Caki2 (cell line): ENCODE measurements around the gene ARMC9. TPM values are rescaled to one million over a fixed set of nuclear protein-coding genes. Genes with fewer than 3 reads are reported as not detected.
"Not testable (repeated sequence)": the region's sequence is repeated elsewhere in the genome, so short reads cannot be mapped to it uniquely, and the experiment has no call there.

ENCODE experiments used
- DNase-seq: peaks from one replicate; pipeline ENCODE4 v3.0.0-alpha.2; 2015; ENCODE audit warnings: low read depth
- in situ Hi-C: cut with HindIII; loops from 2 replicates; pipeline ENCODE4 v1.10.0; 2016; ENCODE audit warnings: low sequenced_read_pairs, low pct_unique_long_range_greater_than_20kb, mixed read lengths
- total RNA-seq: library from RNA; depleted of rRNA; stranded (reverse); fragments of >200 nt; shearing (Covaris generic); gene quantifications from 2 replicates; pipeline ENCODE4 v1.2.3, GENCODE V29; 2014; ENCODE audit warnings: low replicate concordance

ARMC9 gene
- total RNA-seq, 1 experiment from 2014 or later, result 39.8 TPM

DNA sequence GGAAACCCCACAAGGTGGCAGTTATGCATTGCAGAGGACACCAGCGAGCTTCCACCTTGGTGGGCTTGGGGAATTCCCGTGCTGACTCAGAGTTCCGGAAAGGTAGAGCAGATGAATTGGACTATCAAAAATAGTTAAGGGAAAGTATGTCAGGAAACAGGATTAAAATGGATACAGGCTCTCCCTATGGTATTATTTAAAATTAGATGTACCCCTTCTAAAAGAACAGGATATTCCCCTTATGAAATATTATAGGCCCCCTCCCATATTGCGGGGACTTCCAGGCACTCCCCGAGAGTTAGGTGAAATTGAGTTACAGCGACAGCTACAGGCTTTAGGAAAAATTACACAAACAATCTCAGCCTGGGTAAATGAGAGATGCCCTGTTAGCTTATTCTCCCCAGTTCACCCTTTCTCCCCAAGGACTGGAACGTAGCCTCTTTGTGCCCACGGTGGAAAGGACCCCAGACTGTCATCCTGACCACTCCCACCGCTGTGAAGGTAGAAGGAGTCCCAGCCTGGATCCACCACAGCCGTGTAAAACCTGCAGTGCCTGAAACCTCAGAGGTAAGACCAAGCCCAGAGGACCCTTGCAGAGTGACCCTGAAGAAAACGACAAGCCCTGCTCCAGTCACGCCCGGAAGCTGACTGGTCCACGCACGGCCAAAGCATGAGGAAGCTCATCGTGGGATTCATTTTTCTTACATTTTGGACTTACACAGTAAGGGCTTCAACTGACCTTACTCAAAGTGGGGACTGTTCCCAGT lies 207.4 kb downstream of the ARMC9 start:
- in situ Hi-C loops, result loop anchor here (25.0 kb wide), 1 partner anchor 318 kb away; no protein-coding TSS in a partner anchor
- peak; percentile 45 for DNase-seq

DNA sequence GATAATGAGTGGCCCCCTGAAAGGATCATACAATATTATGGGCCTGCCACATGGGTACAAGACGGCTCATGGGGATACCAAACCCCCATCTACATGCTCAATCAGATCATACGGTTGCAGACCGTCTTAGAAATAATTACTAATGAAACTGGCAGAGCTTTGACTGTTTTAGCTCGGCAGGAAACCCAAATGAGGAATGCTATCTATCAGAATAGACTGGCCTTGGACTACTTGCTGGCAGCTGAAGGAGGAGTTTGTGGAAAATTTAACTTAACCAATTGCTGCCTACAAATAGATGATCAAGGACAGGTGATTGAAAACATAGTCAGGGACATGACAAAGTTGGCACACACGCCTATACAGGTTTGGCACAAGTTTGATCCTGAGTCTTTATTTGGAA lies 209.3 kb downstream of the ARMC9 start:
- in situ Hi-C loops, result loop anchor here (25.0 kb wide), 1 partner anchor 320 kb away; no protein-coding TSS in a partner anchor
- not testable (repeated sequence) for DNase-seq

DNA sequence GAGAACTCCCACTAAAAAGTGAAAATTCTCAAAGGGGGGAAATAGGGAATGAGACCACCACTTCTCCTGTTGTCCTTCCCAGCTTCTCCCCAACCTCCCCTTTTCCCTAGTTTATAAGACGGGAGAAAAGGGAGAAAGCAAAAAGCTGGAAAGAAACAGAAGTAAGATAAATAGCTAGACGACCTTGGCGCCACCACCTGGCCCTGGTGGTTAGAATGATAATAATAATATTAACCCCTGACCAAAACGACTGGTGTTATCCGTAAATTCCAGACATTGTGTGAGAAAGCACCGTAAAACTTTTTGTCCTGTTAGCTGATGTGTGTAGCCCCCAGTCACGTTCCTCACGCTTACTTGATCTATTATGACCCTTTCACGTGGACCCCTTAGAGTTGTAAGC lies 209.9 kb downstream of the ARMC9 start:
- DNase-seq, result not testable (repeated sequence)
- in situ Hi-C loops, result loop anchor here (25.0 kb wide), 1 partner anchor 321 kb away; no protein-coding TSS in a partner anchor

DNA sequence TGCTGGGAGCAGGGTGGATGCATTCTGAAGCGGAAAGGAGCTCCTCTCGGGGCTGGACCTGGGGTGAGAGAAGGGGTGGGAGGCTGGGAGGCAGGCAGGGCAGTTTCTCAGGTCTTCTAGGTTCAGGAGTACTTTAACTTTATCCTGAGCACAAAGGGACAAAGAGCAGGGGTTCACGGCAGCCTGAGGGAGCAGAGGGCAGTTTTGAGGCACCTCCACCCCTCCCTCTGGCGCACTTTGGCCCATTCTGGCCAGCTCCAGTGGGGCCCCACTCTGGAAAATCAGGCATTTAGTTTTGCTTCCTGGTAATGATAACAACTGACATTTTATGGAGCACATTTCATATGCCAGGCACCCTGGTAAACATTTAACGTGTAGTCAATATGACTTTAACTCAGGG lies 211.3 kb downstream of the ARMC9 start:
- no peak for DNase-seq
- in situ Hi-C loops, result loop anchor here (25.0 kb wide), 1 partner anchor 322 kb away; no protein-coding TSS in a partner anchor

DNA sequence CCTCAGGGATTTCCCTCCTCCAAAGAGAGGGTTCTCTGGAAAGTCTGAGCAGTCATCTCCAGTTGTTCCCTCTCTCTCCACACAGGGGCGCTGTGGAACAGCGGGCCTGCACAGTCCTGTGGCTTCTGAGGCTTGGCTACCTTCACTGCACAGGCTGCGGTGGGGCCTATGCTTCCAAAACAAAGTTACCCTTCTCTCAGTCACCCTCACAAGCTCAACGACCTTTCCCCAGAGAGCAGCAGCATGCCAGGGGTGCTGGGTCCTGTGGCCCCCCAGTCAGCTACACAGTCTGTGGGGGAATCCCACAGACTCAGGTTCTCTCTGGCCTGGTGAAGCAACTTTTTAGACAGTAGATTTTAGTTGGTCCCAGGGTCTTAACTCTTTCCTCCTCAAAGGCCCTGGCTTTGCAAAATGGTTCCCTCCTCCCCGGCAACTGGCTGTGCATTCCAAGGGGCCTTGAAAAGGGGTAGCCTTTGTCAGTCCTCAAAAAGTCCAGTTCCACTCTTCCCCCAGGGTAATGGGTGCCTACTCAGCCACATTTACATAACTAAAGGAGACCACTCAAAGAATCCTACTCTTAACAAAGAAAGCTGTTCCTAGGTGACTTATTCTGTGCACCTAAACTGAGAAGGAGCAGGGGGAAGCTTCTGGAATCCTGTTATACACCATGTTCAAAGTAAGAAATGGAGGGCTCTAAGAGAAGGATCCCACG lies 212.0 kb downstream of the ARMC9 start:
- in situ Hi-C loops, result loop anchor here (25.0 kb wide), 1 partner anchor 323 kb away; no protein-coding TSS in a partner anchor
- DNase-seq, result no peak

DNA sequence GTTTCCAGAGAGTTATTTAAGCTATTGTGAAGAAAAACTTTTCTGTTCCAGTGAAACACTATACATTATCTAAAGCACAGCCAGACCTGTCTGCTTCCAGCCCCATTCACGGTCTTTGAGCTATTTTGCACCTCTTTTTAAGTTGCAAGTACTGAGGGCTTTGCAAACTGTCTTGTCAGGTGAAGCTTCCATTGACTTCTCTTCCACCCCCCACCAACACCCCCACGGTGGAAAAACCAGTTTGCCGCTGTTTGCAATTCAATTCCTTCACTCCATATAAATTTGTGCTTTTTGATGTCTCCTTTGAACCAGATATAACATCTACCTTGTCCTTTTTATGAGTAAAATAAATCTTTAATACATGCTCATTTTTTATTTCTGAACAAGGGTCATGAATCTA lies 212.8 kb downstream of the ARMC9 start:
- no peak for DNase-seq
- in situ Hi-C loops, result loop anchor here (25.0 kb wide), 1 partner anchor 324 kb away; no protein-coding TSS in a partner anchor

DNA sequence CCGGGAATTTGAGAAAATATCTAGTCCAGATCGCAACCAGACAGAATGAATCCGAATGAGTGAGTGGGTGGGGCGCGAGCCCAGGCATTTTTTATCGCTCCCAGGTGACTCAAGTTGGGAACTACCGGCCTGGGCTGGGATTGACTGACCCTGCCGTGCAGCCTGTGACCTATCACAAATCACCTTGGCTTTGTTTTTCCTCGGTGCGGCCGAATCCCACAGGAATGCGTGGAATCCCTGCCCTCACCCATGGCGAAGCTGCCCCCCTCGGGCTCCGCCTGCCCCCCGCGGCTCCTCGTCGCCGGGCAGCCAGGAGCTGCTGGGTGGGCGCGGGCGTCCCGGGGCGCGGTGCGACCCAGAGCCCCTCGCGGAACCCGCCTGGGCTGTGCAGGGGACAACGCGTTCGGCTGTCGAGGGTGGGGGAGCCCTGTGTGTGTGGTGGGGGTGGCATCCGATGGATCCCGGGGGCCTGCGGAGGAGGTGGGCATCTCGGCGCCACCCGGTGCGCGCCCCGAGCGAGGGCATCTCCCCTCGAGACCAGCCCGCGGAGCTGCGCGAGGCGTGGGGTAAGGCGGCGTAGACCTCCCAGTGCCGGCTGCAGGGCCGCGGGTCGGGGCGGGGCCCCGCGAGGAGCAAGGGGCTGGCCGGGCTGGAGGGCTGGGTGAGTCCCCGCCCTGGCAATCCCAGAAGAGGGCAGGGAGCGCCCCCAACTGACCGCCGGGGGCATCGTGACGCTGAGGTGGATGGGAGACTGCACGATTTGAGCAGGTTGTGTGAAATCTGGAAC lies 213.6 kb downstream of the ARMC9 start:
- in situ Hi-C loops, result loop anchor here (25.0 kb wide), 1 partner anchor 325 kb away; no protein-coding TSS in a partner anchor
- DNase-seq, result peak; percentile 86

DNA sequence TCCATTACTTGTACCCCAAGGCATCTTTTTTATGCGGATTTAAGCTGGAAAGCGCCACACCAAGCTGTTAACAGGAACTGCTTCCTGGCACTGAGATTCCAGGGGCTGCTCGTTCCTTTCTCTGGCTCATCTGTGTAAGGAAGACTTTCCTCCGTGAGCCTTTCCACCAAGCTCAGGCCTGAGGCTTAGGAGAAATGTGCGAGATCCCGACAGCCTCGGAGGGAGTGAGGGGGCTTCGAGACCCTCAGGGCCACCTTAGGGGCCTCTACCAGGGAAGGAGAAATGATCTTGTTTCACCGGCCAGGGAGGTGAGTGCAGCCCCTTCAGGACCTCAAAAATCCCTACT lies 214.2 kb downstream of the ARMC9 start:
- in situ Hi-C loops, result loop anchor here (25.0 kb wide), 1 partner anchor 325 kb away; no protein-coding TSS in a partner anchor
- DNase-seq, result no peak

DNA sequence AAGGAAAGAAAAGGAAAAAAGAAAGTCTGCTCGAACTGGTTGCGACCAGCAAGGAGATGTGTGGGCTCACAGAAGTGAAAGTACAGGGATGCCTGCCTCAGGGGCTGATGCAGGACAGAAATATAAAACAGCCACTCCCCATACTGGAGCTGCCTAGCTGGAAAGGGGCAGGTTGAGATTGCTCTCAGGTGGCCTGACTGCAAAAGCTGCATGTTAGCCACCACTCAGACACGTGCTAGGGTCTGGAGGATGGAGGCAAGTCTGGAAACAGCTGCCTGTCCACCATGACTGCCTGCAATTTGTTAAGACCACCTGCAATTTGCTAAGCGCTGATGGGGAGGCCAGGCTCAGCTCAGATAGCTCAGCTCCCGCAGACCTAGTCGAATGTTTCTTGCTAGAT lies 215.0 kb downstream of the ARMC9 start:
- in situ Hi-C loops, result loop anchor here (25.0 kb wide), 1 partner anchor 326 kb away; no protein-coding TSS in a partner anchor
- DNase-seq, result no peak

DNA sequence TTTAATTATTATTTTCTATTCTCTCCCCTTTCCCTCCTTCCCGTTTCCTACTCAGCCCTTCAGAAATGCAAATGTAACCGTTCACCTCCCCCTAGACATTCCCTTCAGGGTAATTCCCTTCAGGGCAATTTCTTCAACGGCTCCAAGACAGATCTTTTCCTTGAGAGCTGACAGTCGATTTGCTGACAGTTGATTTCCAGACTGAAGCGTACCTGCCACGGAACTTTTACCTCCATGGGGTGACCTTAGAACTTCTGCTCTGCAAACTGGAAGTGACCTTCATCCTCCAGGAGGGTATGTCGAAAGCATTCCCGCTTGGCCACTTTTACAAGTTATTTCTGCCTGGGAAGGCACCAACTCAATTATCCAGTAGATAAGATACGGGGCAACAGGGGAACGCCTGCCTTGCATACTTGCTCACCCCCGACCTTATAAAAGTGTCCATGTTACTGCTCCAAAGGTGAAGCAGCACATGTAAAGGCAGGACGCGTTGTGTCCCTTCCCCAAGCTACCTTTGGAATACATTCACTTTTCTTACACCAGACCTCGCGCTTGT lies 215.6 kb downstream of the ARMC9 start:
- in situ Hi-C loops, result loop anchor here (25.0 kb wide), 1 partner anchor 327 kb away; no protein-coding TSS in a partner anchor
- DNase-seq, result no peak

DNA sequence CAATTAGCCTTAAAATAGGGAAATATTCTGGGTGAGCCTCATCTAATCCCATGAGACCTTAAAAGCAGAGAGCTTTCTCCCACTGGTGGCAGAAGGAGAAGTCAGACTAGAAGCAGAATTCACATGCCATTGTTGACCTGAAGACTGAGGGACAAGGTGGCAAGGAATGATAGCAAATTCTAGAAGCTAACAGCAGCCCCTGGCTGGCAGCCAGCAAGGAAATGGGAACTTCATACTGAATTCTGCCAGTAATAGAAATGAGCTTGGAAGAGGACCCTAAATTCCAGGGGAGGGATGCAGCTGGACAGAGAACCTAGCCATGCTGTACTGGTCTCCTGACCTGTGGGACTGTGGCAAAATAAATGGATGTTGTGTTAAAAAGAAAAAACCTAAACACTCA lies 216.6 kb downstream of the ARMC9 start:
- in situ Hi-C loops, result loop anchor here (25.0 kb wide), 1 partner anchor 328 kb away; no protein-coding TSS in a partner anchor
- no peak for DNase-seq

DNA sequence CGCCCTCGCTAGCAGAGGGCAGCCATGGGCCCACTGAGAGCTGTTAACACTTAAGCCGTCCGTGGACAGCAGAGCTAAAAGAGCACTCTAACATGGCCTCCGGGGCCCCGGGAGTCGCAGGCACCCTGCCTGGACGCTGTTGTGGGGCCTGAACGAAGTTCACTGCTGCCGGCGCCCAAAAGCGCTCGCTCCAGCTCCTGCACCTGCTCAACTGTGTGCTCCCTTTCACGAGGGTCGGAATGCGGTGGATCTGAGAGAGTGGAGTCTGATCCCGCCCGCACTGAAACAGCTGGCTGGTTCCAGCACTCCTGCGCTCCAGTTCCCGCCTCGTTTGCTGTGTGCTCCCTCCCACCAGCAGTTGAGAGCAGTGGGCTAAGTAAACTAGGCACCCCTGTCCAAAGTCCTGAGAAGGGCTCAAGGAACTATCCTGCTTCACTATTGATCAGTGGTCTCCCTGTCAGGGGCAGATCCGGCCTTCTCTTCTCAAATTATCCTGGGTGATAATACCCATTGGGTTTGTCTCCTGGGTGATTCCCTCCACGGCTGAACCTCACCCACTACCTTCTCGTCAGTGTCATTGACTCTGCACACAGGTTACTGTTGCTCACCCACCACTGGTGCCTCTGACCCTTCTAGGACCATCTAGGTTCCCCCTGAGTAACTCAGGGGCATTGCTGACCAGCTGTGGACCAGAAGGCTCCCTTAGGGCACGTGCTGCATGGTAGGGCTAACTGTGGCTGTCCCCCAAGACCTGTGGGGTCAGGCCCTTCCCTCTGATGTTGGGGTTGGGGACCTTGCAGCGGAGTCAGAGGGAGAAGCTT lies 220.6 kb downstream of the ARMC9 start:
- no peak for DNase-seq
- in situ Hi-C loops, result loop anchor here (25.0 kb wide), 1 partner anchor 332 kb away; no protein-coding TSS in a partner anchor

DNA sequence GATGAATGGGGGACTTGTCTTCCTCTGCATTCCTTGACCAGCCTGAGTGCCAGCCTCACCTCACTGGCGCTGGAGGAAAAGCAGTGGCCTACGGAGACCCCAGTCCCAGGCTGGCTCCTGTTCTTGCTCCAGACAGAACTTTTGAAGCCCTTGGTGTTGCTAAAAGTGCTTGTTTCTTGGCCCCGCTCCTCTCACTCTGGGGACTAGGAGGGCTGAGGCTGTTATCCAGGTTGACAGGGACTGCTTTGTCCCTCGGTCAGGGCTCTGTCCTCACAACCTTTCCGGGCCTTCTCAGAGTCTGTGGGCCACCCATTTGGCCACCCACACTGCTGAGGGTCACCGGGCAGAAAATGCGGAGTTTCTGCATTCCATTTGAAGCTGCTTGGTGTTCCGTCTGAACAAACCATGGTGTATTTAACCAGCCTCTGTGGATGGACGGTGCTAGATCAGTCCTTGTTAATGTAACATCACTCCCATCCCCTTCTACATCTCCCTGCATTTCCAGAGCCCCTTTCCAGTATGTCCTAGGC lies 222.7 kb downstream of the ARMC9 start:
- no peak for DNase-seq
- in situ Hi-C loops, result loop anchor here (25.0 kb wide), 1 partner anchor 334 kb away; no protein-coding TSS in a partner anchor

DNA sequence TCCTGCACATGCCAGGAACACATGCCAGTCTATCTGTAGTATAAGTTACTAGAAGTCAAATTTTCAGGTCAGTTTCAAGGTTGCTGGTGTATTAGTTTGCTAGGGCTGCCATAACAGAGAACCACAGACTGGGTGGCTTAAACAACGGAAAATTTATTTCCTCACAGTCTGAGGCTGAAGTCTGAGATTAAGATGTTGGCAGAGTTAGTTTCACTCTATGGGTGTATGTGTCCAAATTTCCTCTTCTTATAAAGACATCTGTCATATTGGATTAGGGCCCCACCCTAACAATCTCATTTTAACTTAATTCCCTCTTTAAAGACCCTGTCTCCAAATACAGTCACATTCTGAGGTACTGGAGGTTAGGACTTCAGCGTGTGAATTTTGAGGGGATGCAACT lies 223.6 kb downstream of the ARMC9 start:
- in situ Hi-C loops, result loop anchor here (25.0 kb wide), 1 partner anchor 335 kb away; no protein-coding TSS in a partner anchor
- no peak for DNase-seq

DNA sequence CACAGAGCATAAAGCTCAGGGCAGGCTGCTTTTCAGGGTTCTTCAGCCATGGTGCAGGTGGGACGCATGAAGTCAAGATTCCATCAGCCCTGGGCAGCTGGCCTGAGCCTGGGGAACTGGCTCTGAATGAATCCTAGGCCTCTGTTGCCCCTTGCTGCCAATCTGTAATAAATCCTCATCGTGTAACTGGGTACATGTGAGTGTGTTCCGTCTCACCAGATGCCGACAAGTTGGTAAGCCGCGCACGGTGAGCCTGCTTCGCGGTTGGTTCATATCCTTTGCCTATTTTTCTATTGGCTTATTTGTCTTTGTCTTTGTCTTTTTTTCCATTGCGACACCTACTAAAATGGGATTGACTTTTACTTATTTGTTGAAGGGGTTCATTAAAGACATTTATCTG lies 224.7 kb downstream of the ARMC9 start:
- no peak for DNase-seq
- in situ Hi-C loops, result loop anchor here (25.0 kb wide), 1 partner anchor 336 kb away; no protein-coding TSS in a partner anchor
